SK-N-SH treated with all-trans-retinoic acid at 6 μM for 48 hours (cell line): Measurements from ENCODE around the gene NXN.

ENCODE experiments used
- ATAC-seq: fragments of 200-7000 bp; cut with Tn5 transposase; 3 replicates; pipeline ENCODE4 v1.9.1; 2020; ENCODE audit warnings: mild to moderate bottlenecking, moderate library complexity
- ARNTL ChIP-seq: fragments of 450-650 bp; formaldehyde crosslinking; IDR thresholded peaks from 2 replicates; pipeline ENCODE4 v1.5.0; 2020; ENCODE audit warnings: low read depth, mild to moderate bottlenecking, moderate library complexity, borderline replicate concordance
- CREB5 ChIP-seq: fragments of 250-450 bp; sonication (Bioruptor Pico); IDR thresholded peaks from 2 replicates; pipeline ENCODE4 v1.5.1; 2020; ENCODE audit warnings: low read depth, mild to moderate bottlenecking, moderate library complexity
- CSDC2 ChIP-seq: fragments of 250-450 bp; sonication (Bioruptor Pico); IDR thresholded peaks from 2 replicates; pipeline ENCODE4 v1.5.0; 2020; ENCODE audit warnings: mild to moderate bottlenecking, moderate library complexity
- CSRNP3 ChIP-seq: fragments of 250-450 bp; sonication (Bioruptor Pico); IDR thresholded peaks from 2 replicates; pipeline ENCODE4 v1.5.1; 2021; ENCODE audit warnings: mild to moderate bottlenecking, moderate library complexity
- GLIS3 ChIP-seq: fragments of 250-450 bp; sonication (Bioruptor Pico); IDR thresholded peaks from 2 replicates; pipeline ENCODE4 v1.5.0; 2020; ENCODE audit warnings: mild to moderate bottlenecking, moderate library complexity
- ISL1 ChIP-seq: fragments of 250-450 bp; sonication (Bioruptor Pico); IDR thresholded peaks from 2 replicates; pipeline ENCODE4 v2.1.2; 2022; ENCODE audit warnings: mild to moderate bottlenecking, moderate library complexity
- PATZ1 ChIP-seq: fragments of 250-450 bp; sonication (Bioruptor Pico); IDR thresholded peaks from 2 replicates; pipeline ENCODE4 v1.8.0; 2020; ENCODE audit warnings: mild to moderate bottlenecking, moderate library complexity, borderline replicate concordance
- POU6F1 ChIP-seq: fragments of 250-450 bp; sonication (Bioruptor Pico); IDR thresholded peaks from 2 replicates; pipeline ENCODE4 v1.8.0; 2021; ENCODE audit warnings: low read depth, mild to moderate bottlenecking, moderate library complexity, borderline replicate concordance
- RARB ChIP-seq: fragments of 250-450 bp; sonication (Bioruptor Pico); IDR thresholded peaks from 2 replicates; pipeline ENCODE4 v1.8.0; 2021; ENCODE audit warnings: mild to moderate bottlenecking, moderate library complexity
- TOX ChIP-seq: fragments of 250-450 bp; sonication (Bioruptor Pico); IDR thresholded peaks from 2 replicates; pipeline ENCODE4 v1.8.0; 2021; ENCODE audit warnings: mild to moderate bottlenecking, moderate library complexity, borderline replicate concordance
- TSHZ2 ChIP-seq: fragments of 250-450 bp; sonication (Bioruptor Pico); IDR thresholded peaks from 2 replicates; pipeline ENCODE4 v1.5.0; 2020; ENCODE audit warnings: mild to moderate bottlenecking, moderate library complexity
- ZC3H10 ChIP-seq: fragments of 250-450 bp; sonication (Bioruptor Pico); IDR thresholded peaks from 2 replicates; pipeline ENCODE4 v1.5.1; 2021; ENCODE audit warnings: mild to moderate bottlenecking, moderate library complexity
- ZFP3 ChIP-seq: fragments of 250-450 bp; sonication (Bioruptor Pico); IDR thresholded peaks from 2 replicates; pipeline ENCODE4 v1.5.0; 2020; ENCODE audit warnings: mild to moderate bottlenecking, moderate library complexity
- ZFP30 ChIP-seq: fragments of 450-650 bp; formaldehyde crosslinking; IDR thresholded peaks from 2 replicates; pipeline ENCODE4 v1.5.0; 2022; ENCODE audit warnings: mild to moderate bottlenecking, moderate library complexity
- ZNF565 ChIP-seq: fragments of 450-650 bp; formaldehyde crosslinking; conservative IDR thresholded peaks from 2 replicates; pipeline ENCODE4 v1.5.0; 2020; ENCODE audit warnings: low read depth, mild to moderate bottlenecking, moderate library complexity
- ZNF70 ChIP-seq: fragments of 450-650 bp; formaldehyde crosslinking; IDR thresholded peaks from 2 replicates; pipeline ENCODE4 v1.5.0; 2020; ENCODE audit warnings: mild to moderate bottlenecking, moderate library complexity
- ZNF8 ChIP-seq: fragments of 450-650 bp; formaldehyde crosslinking; IDR thresholded peaks from 2 replicates; pipeline ENCODE4 v1.5.0; 2020; ENCODE audit warnings: mild to moderate bottlenecking, moderate library complexity

NXN gene

GRCh38 chr17:978103-979093, 1.2 kb downstream of the NXN start:
- ATAC-seq, result peak; percentile 18
- no peak for TF ChIP-seq ZFP3 (CRISPR knock-in tag)
- no peak for TF ChIP-seq CSDC2 (CRISPR knock-in tag)

GRCh38 chr17:977166-977565, 2.4 kb downstream of the NXN start:
- ATAC-seq, result no peak

GRCh38 chr17:976312-976711, 3.3 kb downstream of the NXN start:
- no peak for ATAC-seq
- no peak for TF ChIP-seq TSHZ2 (CRISPR knock-in tag)
- no peak for TF ChIP-seq ISL1 (CRISPR knock-in tag)
- TF ChIP-seq CSRNP3 (CRISPR knock-in tag), result no peak
- no peak for TF ChIP-seq ZFP3 (CRISPR knock-in tag)
- no peak for TF ChIP-seq ARNTL (CRISPR knock-in tag)
- no peak for TF ChIP-seq ZC3H10 (CRISPR knock-in tag)
- TF ChIP-seq POU6F1 (CRISPR knock-in tag), result no peak
- no peak for TF ChIP-seq ZNF8 (CRISPR knock-in tag)
- TF ChIP-seq TOX (CRISPR knock-in tag), result no peak

More at GRCh38 chr17:977166-977565, 2.4 kb downstream of the NXN start:
- TF ChIP-seq ZNF565 (CRISPR knock-in tag), result no peak
- no peak for TF ChIP-seq PATZ1 (CRISPR knock-in tag)
- no peak for TF ChIP-seq RARB (CRISPR knock-in tag)
- TF ChIP-seq ZFP3 (CRISPR knock-in tag), result no peak
- TF ChIP-seq ZC3H10 (CRISPR knock-in tag), result no peak
- TF ChIP-seq GLIS3 (CRISPR knock-in tag), result no peak
- no peak for TF ChIP-seq ZNF70 (CRISPR knock-in tag)
- TF ChIP-seq CREB5 (CRISPR knock-in tag), result no peak
- no peak for TF ChIP-seq POU6F1 (CRISPR knock-in tag)
- no peak for TF ChIP-seq TOX (CRISPR knock-in tag)
- no peak for TF ChIP-seq ZFP30
- TF ChIP-seq ARNTL (CRISPR knock-in tag), result no peak
- no peak for TF ChIP-seq CSRNP3 (CRISPR knock-in tag)
- TF ChIP-seq ISL1 (CRISPR knock-in tag), result no peak
